Endothelial cell of umbilical vein (primary cell): ENCODE data around the gene DAB2IP. TPM values are rescaled to one million over a fixed set of nuclear protein-coding genes. Genes with fewer than 3 reads are reported as not detected.

Experiments used
- BruUV-seq: library from RNA; stranded (reverse); fragments of 400-500 nt; replicated peaks from 2 replicates; lab custom pipeline; 2021; lab: Mats Ljungman, UMichigan
- CTCF ChIA-PET: fragments of 300-600, 350-600 bp; sonication (Branson Sonifier 250); formaldehyde crosslinking; loops from one replicate; lab custom pipeline; 2021; ENCODE audit warnings: antibody characterized with exemption, inconsistent platforms; lab: Charles Lee
- POLR2A ChIA-PET: fragments of 300-600, 350-600 bp; sonication (Branson Sonifier 250); formaldehyde crosslinking; loops from one replicate; lab custom pipeline; 2021; ENCODE audit warnings: antibody characterized with exemption, inconsistent platforms; lab: Charles Lee
- DNase-seq: peaks from one replicate; pipeline ENCODE4 v3.0.0-alpha.2; 2011; ENCODE audit warnings: low read depth, low spot score
- FAIRE-seq: peaks from 2 replicates; lab custom pipeline; 2011; peaks lifted over from hg19 to GRCh38; lab: Jason Lieb, UNC
- H2AFZ ChIP-seq: 2 replicates; pipeline ENCODE4 v1.6.0; 2012; ENCODE audit warnings: low read depth, low read length, control low read depth, inconsistent platforms
- H3K27ac ChIP-seq: 2 replicates; pipeline ENCODE4 v1.5.1; 2011; ENCODE audit warnings: low read depth, mild to moderate bottlenecking, control low read depth, low read length, moderate library complexity; ENCODE audit not compliant: insufficient read depth
- H3K27me3 ChIP-seq, 2 experiments: 2 replicates each; pipeline versions ENCODE4 v1.6.0 to v1.6.1; 2011; ENCODE audit warnings: low read length in 2 of 2, mixed read lengths in 1 of 2; ENCODE audit not compliant: control insufficient read depth in 2 of 2, insufficient read depth in 2 of 2
- H3K36me3 ChIP-seq, 2 experiments: 2 replicates in 1 of 2; 3 replicates in 1 of 2; pipeline ENCODE4 v1.5.1; 2011; ENCODE audit warnings: low read length in 2 of 2, mild to moderate bottlenecking in 1 of 2, moderate library complexity in 1 of 2; ENCODE audit not compliant: control insufficient read depth in 2 of 2, insufficient read depth in 2 of 2; ENCODE audit errors: extremely low read depth in 1 of 2
- H3K4me1 ChIP-seq: 3 replicates; pipeline ENCODE4 v1.5.1; 2011; ENCODE audit warnings: mild to moderate bottlenecking, low read length; ENCODE audit not compliant: control insufficient read depth, insufficient read depth; ENCODE audit errors: extremely low read depth
- H3K4me2 ChIP-seq: 2 replicates; pipeline ENCODE4 v1.6.1; 2011; ENCODE audit warnings: low read length, control low read depth, mixed read lengths; ENCODE audit not compliant: insufficient read depth
- H3K4me3 ChIP-seq, 3 experiments: fragments of 200-600 bp in 1 of 3; sonication (generic), shearing (Covaris generic) in 1 of 3; replicated peaks in 1 of 3; 2 replicates each; pipeline ENCODE4 v1.5.1; 2011 to 2016; ENCODE audit warnings: control low read depth in 3 of 3, low read length in 3 of 3, mild to moderate bottlenecking in 2 of 3, inconsistent platforms in 1 of 3, low read depth in 1 of 3, moderate library complexity in 1 of 3; ENCODE audit not compliant: insufficient read depth in 1 of 3
- H3K79me2 ChIP-seq: 2 replicates; pipeline ENCODE4 v1.6.0; 2012; ENCODE audit warnings: low read length, inconsistent platforms; ENCODE audit not compliant: control insufficient read depth, insufficient read depth
- H3K9ac ChIP-seq: replicated peaks from 2 replicates; pipeline ENCODE3; 2011; ENCODE audit warnings: low read length, control low read depth; ENCODE audit not compliant: insufficient read depth; ENCODE audit errors: extremely low read depth
- H3K9me1 ChIP-seq: replicated peaks from 3 replicates; pipeline ENCODE4 v1.6.0; 2011; ENCODE audit warnings: mild to moderate bottlenecking, low read length; ENCODE audit not compliant: control insufficient read depth, insufficient read depth; ENCODE audit errors: extremely low read depth
- H3K9me3 ChIP-seq: replicated peaks from 2 replicates; pipeline ENCODE4 v1.5.1; 2012; ENCODE audit warnings: low read length, inconsistent platforms; ENCODE audit not compliant: control insufficient read depth, insufficient read depth
- H4K20me1 ChIP-seq: replicated peaks from 2 replicates; pipeline ENCODE3; 2011; ENCODE audit warnings: mild to moderate bottlenecking, low read length; ENCODE audit not compliant: control insufficient read depth, insufficient read depth; ENCODE audit errors: extremely low read depth
- CTCF ChIP-seq, 2 donors: IDR thresholded peaks; 1 replicate in 1 of 2; 2 replicates in 1 of 2; pipeline ENCODE4 v1.5.1; 2011; ENCODE audit warnings: low read length in 2 of 2, mild to moderate bottlenecking in 2 of 2, moderate library complexity in 2 of 2, control low read depth in 1 of 2, inconsistent platforms in 1 of 2, low read depth in 1 of 2; ENCODE audit not compliant: insufficient read depth in 1 of 2; ENCODE audit errors: extremely low read depth in 1 of 2
- GATA2 ChIP-seq: IDR thresholded peaks from 2 replicates; pipeline ENCODE4 v1.7.0; 2011; ENCODE audit warnings: low read depth, mild to moderate bottlenecking, moderate library complexity, mixed read lengths, low read length; ENCODE audit not compliant: insufficient read length, insufficient read depth
- JUN ChIP-seq: IDR thresholded peaks from 2 replicates; pipeline ENCODE4 v1.6.1; 2011; ENCODE audit warnings: borderline replicate concordance, low read depth; ENCODE audit not compliant: insufficient read length, insufficient read depth
- MAX ChIP-seq: IDR thresholded peaks from 2 replicates; pipeline ENCODE4 v1.6.1; 2011; ENCODE audit not compliant: insufficient read depth, insufficient read length
- POLR2AphosphoS5 ChIP-seq: IDR thresholded peaks from 2 replicates; pipeline ENCODE4 v1.6.1; 2012; ENCODE audit warnings: low read depth, mild to moderate bottlenecking, control low read depth, low read length, moderate library complexity; ENCODE audit not compliant: insufficient read depth
- dilution Hi-C: fragments of 300-500 bp; cut with MboI; formaldehyde crosslinking; loops from one replicate; pipeline ENCODE4 v1.15.0; 2019; ENCODE audit warnings: low sequenced_read_pairs; ENCODE audit not compliant: extremely low pct_ligation_motif_present
- intact Hi-C: fragments of 100-400 bp; cut with micrococcal nuclease; formaldehyde crosslinking; loops from one replicate; pipeline ENCODE4 v1.10.0; 2022
- polyA plus RNA-seq, 4 experiments: library from polyadenylated mRNA; depleted of rRNA in 3 of 4; stranded (reverse) in 3 of 4; unstranded in 1 of 4; fragments of >200 nt; gene quantifications; 2 replicates each; pipeline versions ENCODE4 v1.2.1 to v1.2.3, GENCODE V29; 2011 to 2012; ENCODE audit warnings: missing spikeins in 1 of 4
- total RNA-seq: library from RNA; stranded (reverse); gene quantifications from 2 replicates; pipeline ENCODE4 v1.2.3, GENCODE V29; 2021

Gene DAB2IP
- total and polyA plus RNA-seq, 2 donors (not counting 3 experiments of a cell fraction or from before 2014, with no cell fraction given): 29.2 to 53.6 TPM

- FAIRE-seq (no peak), DNase-seq (no peak)
- Histone ChIP-seq H3K4me3 (no peak overlapping the region), H4K20me1 (peaks cover 16% of the 10 kb centered on the region), H3K9me3 (no peaks in the 10 kb centered on the region), H3K9ac (no peak overlapping the region), H3K9me1 (no peaks in the 10 kb centered on the region), H3K4me2 (no peak overlapping the region), H3K79me2 (peaks cover 41% of the 10 kb centered on the region), H3K27ac (no peak overlapping the region), H3K27me3 (no peaks in the 10 kb centered on the region), H3K4me1 (peaks cover 13% of the 10 kb centered on the region), H3K36me3 (no peaks in the 10 kb centered on the region), H2AFZ (no peak overlapping the region)
- CTCF ChIA-PET: interaction anchor here (0.8 kb wide), 2 partner anchors 10 to 32 kb away, joined by 3 read pairs; no protein-coding TSS in a partner anchor
- dilution Hi-C loops: no loop called here
- POLR2A ChIA-PET: no interaction called here
- intact Hi-C loops: loop anchor here (5.0 kb wide), 1 partner anchor 139 kb away; no protein-coding TSS in a partner anchor
- no TSS peak for BruUV-seq
- TF ChIP-seq CTCF (IDR thresholded peaks at IDR 0.05; ENCODE audit: extremely low read depth in 1 of 2, insufficient read depth in 1 of 2, low read depth in 1 of 2, low read length in 2 of 2) (peak in 1 of 2 donors; percentile 5), JUN (no peak)
Observed at GRCh38 chr9:121703014-121703734, 51.7 kb downstream of the DAB2IP start.

GRCh38 chr9:121704281-121704680, 52.8 kb downstream of the DAB2IP start:
- no peak for FAIRE-seq

More at GRCh38 chr9:121704281-121704680, 52.8 kb downstream of the DAB2IP start:
- Histone ChIP-seq H4K20me1 (peaks cover 16% of the 10 kb centered on the region), H3K27ac (no peak overlapping the region), H3K27me3 (no peaks in the 10 kb centered on the region), H3K9me1 (no peaks in the 10 kb centered on the region), H3K4me2 (no peak overlapping the region), H3K9ac (no peak overlapping the region), H3K36me3 (peaks cover 0 to 4% of the 10 kb centered on the region in 2 experiments), H3K79me2 (peaks cover 46% of the 10 kb centered on the region), H3K4me3 (no peak overlapping the region), H3K4me1 (peaks cover 13% of the 10 kb centered on the region), H2AFZ (no peak overlapping the region), H3K9me3 (no peaks in the 10 kb centered on the region)
- dilution Hi-C loops: no loop called here
- TF ChIP-seq JUN: no peak
- no peak for TF ChIP-seq GATA2
- no peak for TF ChIP-seq MAX
- TF ChIP-seq POLR2AphosphoS5: no peak
- intact Hi-C loops: loop anchor here (5.0 kb wide), 1 partner anchor 138 kb away; no protein-coding TSS in a partner anchor
- ChIA-PET CTCF (interaction anchor here (0.7 kb wide), 1 partner anchor 154 kb away, joined by 3 read pairs; no protein-coding TSS in a partner anchor), POLR2A (no interaction called here)
- no peak for DNase-seq
- BruUV-seq: no TSS peak
